Breast epithelium (tissue), 4 donors: ENCODE measurements around the gene CCDC17. TPM values are rescaled to one million over a fixed set of nuclear protein-coding genes. Genes with fewer than 3 reads are reported as not detected.

Source experiments
- DNase-seq, 2 donors: peaks; one replicate each; pipeline ENCODE4 v3.0.0-alpha.2; 2019; ENCODE audit warnings: low spot score in 2 of 2
- H3K27ac ChIP-seq, 2 donors: fragments of 200-600 bp; sonication (generic) in 1 of 2; one replicate each; pipeline ENCODE4 v1.5.1; 2016 to 2019; ENCODE audit warnings: mild to moderate bottlenecking in 1 of 2
- H3K27me3 ChIP-seq, 2 donors: fragments of 200-600 bp; sonication (generic) in 1 of 2; one replicate each; pipeline versions ENCODE4 v1.5.1 to v1.6.0; 2017 to 2019; ENCODE audit warnings: control low read depth in 1 of 2, mild to moderate bottlenecking in 1 of 2
- H3K36me3 ChIP-seq: fragments of 200-600 bp; one replicate; pipeline ENCODE4 v1.5.1; 2019
- H3K4me1 ChIP-seq, 2 donors: fragments of 200-600 bp; sonication (generic); one replicate each; pipeline ENCODE4 v1.5.1; 2016 to 2019; ENCODE audit warnings: control low read depth in 1 of 2
- H3K4me3 ChIP-seq, 3 donors: fragments of 200-600 bp; sonication (generic); 1 replicate in 2 of 3; 2 replicates in 1 of 3; pipeline ENCODE4 v1.5.1; 2016 to 2019; ENCODE audit warnings: mild to moderate bottlenecking in 3 of 3, moderate library complexity in 2 of 3
- H3K9me3 ChIP-seq, 2 donors: fragments of 200-600 bp; sonication (generic) in 1 of 2; one replicate each; pipeline ENCODE4 v1.5.1; 2016 to 2019; ENCODE audit warnings: control low read depth in 1 of 2
- POLR2A ChIP-seq: fragments of 450-650 bp; IDR thresholded peaks from one replicate; pipeline ENCODE4 v1.6.1; 2016; ENCODE audit warnings: antibody characterized with exemption, mild to moderate bottlenecking, moderate library complexity
- POLR2AphosphoS5 ChIP-seq, 3 donors: sonication (generic); formaldehyde crosslinking; IDR thresholded peaks; one replicate each; pipeline ENCODE4 v1.6.1; 2017; ENCODE audit warnings: antibody characterized with exemption in 3 of 3
- intact Hi-C: fragments of 100-400 bp; cut with DNase I; formaldehyde crosslinking; loops from one replicate; pipeline ENCODE4 v1.15.1; 2023; ENCODE audit warnings: low total_unique reads
- total RNA-seq, 3 donors: library from RNA; depleted of rRNA; stranded (reverse); fragments of >200 nt; gene quantifications; one replicate each; pipeline ENCODE4 v1.1.0, GENCODE V29; 2016
- TF ChIP-seq, protein P1 (sequence below), 3 donors: fragments of 450-650 bp; IDR thresholded peaks; one replicate each; pipeline ENCODE4 v1.5.1; 2016 to 2017; ENCODE audit warnings: antibody characterized with exemption in 3 of 3, mild to moderate bottlenecking in 3 of 3, moderate library complexity in 3 of 3

Gene CCDC17
- total RNA-seq, 3 donors from 2014 or later: 2.3 to 5.7 (median 4.5) TPM

DNA sequence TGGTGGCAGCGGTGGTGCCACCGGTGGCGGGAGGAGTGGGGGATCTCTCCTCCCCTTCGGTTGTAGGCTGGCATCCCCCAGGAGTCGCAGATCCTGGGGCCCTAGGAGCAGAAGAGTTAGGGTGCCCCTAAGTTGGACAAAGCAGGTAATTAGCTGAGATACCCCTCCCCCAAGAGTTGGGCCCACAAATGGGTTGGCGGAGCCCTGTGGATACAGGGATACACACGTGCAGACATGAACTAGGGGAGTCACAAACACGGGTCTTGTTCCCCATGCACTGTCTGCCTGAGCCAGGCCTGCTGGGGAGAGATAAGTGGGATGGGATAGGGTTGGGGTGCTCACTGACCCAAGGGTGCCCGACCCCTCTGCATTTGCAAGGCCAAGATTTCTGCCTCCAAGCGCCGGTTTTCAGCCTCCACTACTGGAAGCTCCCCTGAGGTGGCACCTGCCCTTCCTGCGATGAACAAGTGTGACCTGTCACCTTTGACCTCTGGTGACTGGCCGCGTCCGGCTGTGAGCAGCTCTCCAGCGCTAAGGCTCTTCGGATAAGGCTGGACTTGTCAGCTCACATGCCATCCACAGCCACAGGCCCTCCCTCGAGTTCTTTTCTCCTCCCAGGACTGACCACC is 1.8 kb downstream of the CCDC17 start:
- intact Hi-C loops: no loop called here
- Histone ChIP-seq H3K4me1 (no peaks in the 10 kb centered on the region), H3K4me3 (peak overlapping the region in 2 of 3 donors; percentile 19 to 60), H3K27ac (peak overlapping the region; percentile 65 to 69), H3K9me3 (no peaks in the 10 kb centered on the region), H3K27me3 (no peaks in the 10 kb centered on the region), H3K36me3 (peaks cover 3% of the 10 kb centered on the region)
- no peak for DNase-seq
- TF ChIP-seq POLR2AphosphoS5 (IDR thresholded peaks at IDR 0.05) (no peak), POLR2A (no peak)
- TF ChIP-seq, protein P1, sequence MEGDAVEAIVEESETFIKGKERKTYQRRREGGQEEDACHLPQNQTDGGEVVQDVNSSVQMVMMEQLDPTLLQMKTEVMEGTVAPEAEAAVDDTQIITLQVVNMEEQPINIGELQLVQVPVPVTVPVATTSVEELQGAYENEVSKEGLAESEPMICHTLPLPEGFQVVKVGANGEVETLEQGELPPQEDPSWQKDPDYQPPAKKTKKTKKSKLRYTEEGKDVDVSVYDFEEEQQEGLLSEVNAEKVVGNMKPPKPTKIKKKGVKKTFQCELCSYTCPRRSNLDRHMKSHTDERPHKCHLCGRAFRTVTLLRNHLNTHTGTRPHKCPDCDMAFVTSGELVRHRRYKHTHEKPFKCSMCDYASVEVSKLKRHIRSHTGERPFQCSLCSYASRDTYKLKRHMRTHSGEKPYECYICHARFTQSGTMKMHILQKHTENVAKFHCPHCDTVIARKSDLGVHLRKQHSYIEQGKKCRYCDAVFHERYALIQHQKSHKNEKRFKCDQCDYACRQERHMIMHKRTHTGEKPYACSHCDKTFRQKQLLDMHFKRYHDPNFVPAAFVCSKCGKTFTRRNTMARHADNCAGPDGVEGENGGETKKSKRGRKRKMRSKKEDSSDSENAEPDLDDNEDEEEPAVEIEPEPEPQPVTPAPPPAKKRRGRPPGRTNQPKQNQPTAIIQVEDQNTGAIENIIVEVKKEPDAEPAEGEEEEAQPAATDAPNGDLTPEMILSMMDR (IDR thresholded peaks at IDR 0.05): no peak

DNA sequence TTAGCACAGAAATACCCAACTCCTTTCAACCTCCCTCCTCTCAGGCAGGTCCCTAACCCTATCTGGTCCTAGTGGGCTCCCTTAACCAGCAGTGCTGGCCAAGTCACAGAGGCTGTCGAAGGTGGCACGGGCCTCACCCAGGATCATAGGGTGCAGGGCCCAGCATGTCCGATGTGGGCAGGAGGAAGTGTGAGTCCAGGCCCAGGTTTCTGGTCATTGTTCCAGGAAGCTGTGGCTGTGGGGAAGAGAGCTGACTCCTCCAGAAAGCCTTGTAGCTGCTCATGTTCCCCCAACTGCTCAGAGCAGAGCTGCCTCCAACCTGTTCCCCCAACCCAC is 2.4 kb downstream of the CCDC17 start:
- TF ChIP-seq, protein P1 (IDR thresholded peaks at IDR 0.05): no peak
- no peak for TF ChIP-seq POLR2A
- TF ChIP-seq POLR2AphosphoS5 (IDR thresholded peaks at IDR 0.05): no peak
- H3K36me3 ChIP-seq: peaks cover 3% of the 10 kb centered on the region
- no peaks in the 10 kb centered on the region for H3K9me3 ChIP-seq
- H3K27ac ChIP-seq: peak overlapping the region; percentile 65 to 69
- no peaks in the 10 kb centered on the region for H3K27me3 ChIP-seq
- H3K4me3 ChIP-seq: no peak overlapping the region
- H3K4me1 ChIP-seq: no peaks in the 10 kb centered on the region
- DNase-seq: no peak
- intact Hi-C loops: no loop called here

DNA sequence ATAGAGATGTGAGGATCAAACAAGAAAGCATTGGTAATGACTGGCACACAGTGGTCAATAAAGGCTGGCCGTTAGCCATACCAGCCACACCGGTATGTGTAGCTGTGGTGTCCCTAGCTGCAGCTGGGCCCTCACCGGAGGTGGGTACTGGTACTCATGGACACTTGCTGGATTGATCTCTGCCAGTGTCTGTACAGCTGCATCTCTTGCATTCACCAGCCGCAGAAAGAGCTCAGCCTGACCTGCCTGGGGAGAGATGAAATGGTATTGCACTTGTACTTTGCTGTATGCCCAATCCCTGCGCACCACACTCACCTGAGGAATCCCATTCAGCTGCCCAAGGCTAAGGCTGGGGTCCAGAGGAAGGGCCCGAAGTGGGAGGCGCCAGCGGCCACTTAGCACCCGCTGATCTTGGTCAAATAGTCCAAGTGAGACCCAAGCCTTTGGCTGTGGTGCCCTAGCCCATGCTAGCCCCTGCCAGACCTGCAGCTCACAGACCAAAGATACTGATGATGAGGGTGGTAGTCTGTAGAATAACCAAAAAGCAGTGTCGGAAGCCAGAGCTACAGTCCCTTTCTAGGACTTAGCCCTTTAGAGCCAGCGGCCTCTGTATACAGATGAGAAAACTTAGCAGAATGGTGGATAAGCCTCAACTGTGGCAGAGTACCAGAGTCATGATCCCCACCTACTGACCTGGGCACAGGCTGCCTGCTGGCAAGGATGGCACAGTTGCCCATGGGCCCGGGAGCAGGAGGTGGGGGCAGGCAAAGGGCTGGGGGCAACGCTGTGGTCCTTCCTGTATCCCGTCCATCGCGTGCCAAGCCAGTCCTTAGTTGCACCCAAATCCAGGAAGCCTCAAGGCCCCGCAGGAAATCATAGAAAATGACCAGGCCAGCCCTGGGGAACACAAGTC is 3.0 kb downstream of the CCDC17 start:
- Histone ChIP-seq H3K4me3 (no peak overlapping the region), H3K9me3 (no peaks in the 10 kb centered on the region), H3K27ac (peak overlapping the region; percentile 65 to 69), H3K27me3 (no peaks in the 10 kb centered on the region), H3K4me1 (no peaks in the 10 kb centered on the region), H3K36me3 (peaks cover 3% of the 10 kb centered on the region)
- DNase-seq: no peak
- intact Hi-C loops: no loop called here
- TF ChIP-seq POLR2A: no peak
- TF ChIP-seq, protein P1 (IDR thresholded peaks at IDR 0.05): no peak
- TF ChIP-seq POLR2AphosphoS5 (IDR thresholded peaks at IDR 0.05): no peak

DNA sequence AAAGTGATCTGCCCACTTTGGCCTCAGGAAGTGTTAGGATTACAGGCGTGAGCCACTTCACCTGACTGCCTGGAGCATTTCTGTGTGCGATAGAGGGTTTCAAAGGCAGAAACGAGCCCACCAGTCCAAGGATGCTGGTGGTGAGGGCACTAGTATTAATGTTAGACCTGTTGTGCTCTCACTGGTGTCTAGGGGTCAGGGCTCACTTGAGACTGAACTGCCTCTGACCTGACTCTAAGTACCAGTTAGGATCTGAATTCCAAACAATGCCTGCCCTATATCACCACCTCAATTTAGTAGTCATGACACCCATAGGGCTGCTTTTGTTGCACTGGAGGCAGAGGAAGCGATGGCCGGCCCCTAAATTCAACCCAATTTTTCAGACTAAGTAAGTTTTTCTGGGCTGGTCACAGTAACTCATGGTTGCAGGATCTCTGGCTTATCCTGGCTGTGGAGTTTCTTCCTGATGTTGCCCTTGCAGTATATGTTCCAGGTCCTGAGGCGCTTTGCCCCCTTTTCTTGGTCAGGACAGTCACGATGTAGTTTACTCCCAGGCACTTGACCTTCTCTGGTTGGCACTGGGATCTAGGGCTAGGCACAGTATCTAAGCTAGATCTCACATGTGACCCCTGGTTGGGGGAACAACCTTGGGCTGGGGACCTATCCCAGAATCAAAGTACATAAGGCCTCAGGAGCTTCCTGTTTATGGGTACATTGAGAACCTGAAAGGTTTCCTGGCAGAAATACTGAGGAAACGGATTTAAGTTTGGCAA is 4.5 kb downstream of the CCDC17 start:
- Histone ChIP-seq H3K9me3 (no peaks in the 10 kb centered on the region), H3K27ac (peak overlapping the region; percentile 58 to 69), H3K36me3 (peaks cover 3% of the 10 kb centered on the region), H3K4me1 (no peaks in the 10 kb centered on the region), H3K27me3 (no peaks in the 10 kb centered on the region), H3K4me3 (no peak overlapping the region)
- TF ChIP-seq POLR2AphosphoS5 (IDR thresholded peaks at IDR 0.05) (no peak), POLR2A (no peak)
- TF ChIP-seq, protein P1 (IDR thresholded peaks at IDR 0.05): no peak
- no peak for DNase-seq
- intact Hi-C loops: no loop called here
